GM23338 (cell line): ENCODE results near the gene MICAL3. TPM values are rescaled to one million over a fixed set of nuclear protein-coding genes. Genes with fewer than 3 reads are reported as not detected.

ENCODE experiments used
- ATAC-seq: fragments of 200-7000 bp; cut with Tn5 transposase; 3 replicates; pipeline ENCODE4 v1.9.1; 2020
- DNase-seq: peaks from one replicate; pipeline ENCODE4 v3.0.0-alpha.2; 2015; ENCODE audit warnings: low spot score
- H2AFZ ChIP-seq: fragments of 200-600 bp; sonication (generic); 2 replicates; pipeline ENCODE4 v1.8.0; 2016; ENCODE audit warnings: antibody characterized with exemption, mild to moderate bottlenecking, moderate library complexity
- H3F3A ChIP-seq: fragments of 200-600 bp; sonication (generic); replicated peaks from 2 replicates; pipeline ENCODE4 v1.8.0; 2017; ENCODE audit warnings: antibody characterized with exemption, mixed run types, low read depth
- H3K27ac ChIP-seq: fragments of 200-600 bp; sonication (generic); 2 replicates; pipeline ENCODE4 v1.6.1; 2016; ENCODE audit warnings: low read depth
- H3K27me3 ChIP-seq: fragments of 200-600 bp; sonication (generic); 2 replicates; pipeline ENCODE4 v1.8.0; 2016; ENCODE audit warnings: mild to moderate bottlenecking, mixed run types, moderate library complexity; ENCODE audit not compliant: insufficient read depth
- H3K36me3 ChIP-seq: fragments of 200-600 bp; sonication (generic); 2 replicates; pipeline ENCODE4 v1.8.0; 2016; ENCODE audit warnings: mild to moderate bottlenecking; ENCODE audit not compliant: insufficient read depth
- H3K4me1 ChIP-seq: fragments of 200-600 bp; sonication (generic); 2 replicates; pipeline ENCODE4 v1.8.0; 2016; ENCODE audit warnings: mild to moderate bottlenecking, moderate library complexity; ENCODE audit not compliant: insufficient read depth
- H3K4me2 ChIP-seq: fragments of 200-600 bp; sonication (generic); 2 replicates; pipeline ENCODE4 v1.7.1; 2017; ENCODE audit warnings: mixed run types
- H3K4me3 ChIP-seq: fragments of 200-600 bp; sonication (generic); 2 replicates; pipeline ENCODE4 v1.6.1; 2016; ENCODE audit warnings: mixed run types
- H3K79me2 ChIP-seq: fragments of 200-600 bp; sonication (generic); replicated peaks from 2 replicates; pipeline ENCODE4 v1.8.0; 2017; ENCODE audit warnings: mild to moderate bottlenecking; ENCODE audit not compliant: insufficient read depth
- H3K9me2 ChIP-seq: fragments of 200-600 bp; sonication (generic); 2 replicates; pipeline ENCODE4 v1.8.0; 2017; ENCODE audit not compliant: insufficient read depth
- H4K20me1 ChIP-seq: fragments of 200-600 bp; sonication (generic); replicated peaks from 2 replicates; pipeline ENCODE4 v1.8.0; 2017; ENCODE audit warnings: mild to moderate bottlenecking; ENCODE audit not compliant: insufficient read depth
- H3K27ac Mint-ChIP-seq: 2 replicates; pipeline ENCODE4 v1.8.0; 2020; ENCODE audit warnings: inconsistent platforms, mild to moderate bottlenecking, moderate library complexity, mixed read lengths
- H3K27me3 Mint-ChIP-seq: 3 replicates; pipeline ENCODE4 v1.8.0; 2022; ENCODE audit warnings: low read depth, mild to moderate bottlenecking, moderate library complexity, mixed read lengths, inconsistent platforms; ENCODE audit not compliant: insufficient read depth, poor library complexity
- H3K36me3 Mint-ChIP-seq: 3 replicates; pipeline ENCODE4 v1.8.0; 2021; ENCODE audit warnings: low read depth, mild to moderate bottlenecking, inconsistent platforms, moderate library complexity, mixed read lengths
- H3K4me1 Mint-ChIP-seq: 3 replicates; pipeline ENCODE4 v1.8.0; 2020; ENCODE audit warnings: mild to moderate bottlenecking, inconsistent platforms, mixed read lengths
- H3K4me3 Mint-ChIP-seq: 3 replicates; pipeline ENCODE4 v1.8.0; 2021; ENCODE audit warnings: moderate library complexity, mild to moderate bottlenecking, inconsistent platforms, mixed read lengths
- H3K9me3 Mint-ChIP-seq: 3 replicates; pipeline ENCODE4 v1.8.0; 2020; ENCODE audit warnings: moderate library complexity, mild to moderate bottlenecking, inconsistent platforms, mixed read lengths
- CREB1 ChIP-seq: fragments of 250-450 bp; sonication (Bioruptor Pico); IDR thresholded peaks from 2 replicates; pipeline ENCODE4 v1.5.0; 2020; ENCODE audit warnings: low read depth, mild to moderate bottlenecking, moderate library complexity
- EZH2 ChIP-seq: fragments of 200-600 bp; sonication (generic); IDR thresholded peaks from one replicate; pipeline ENCODE4 v1.8.0; 2017; ENCODE audit warnings: antibody characterized with exemption, mild to moderate bottlenecking, low read depth; ENCODE audit not compliant: unreplicated experiment
- JUNB ChIP-seq: IDR thresholded peaks from one replicate; pipeline ENCODE4 v1.6.1; 2016; ENCODE audit warnings: antibody characterized with exemption; ENCODE audit not compliant: unreplicated experiment
- NANOG ChIP-seq: IDR thresholded peaks from 2 replicates; pipeline ENCODE4 v1.6.1; 2016; ENCODE audit warnings: antibody characterized with exemption, borderline replicate concordance
- STAT1 ChIP-seq: IDR thresholded peaks from one replicate; pipeline ENCODE4 v1.6.1; 2016; ENCODE audit warnings: antibody characterized with exemption; ENCODE audit not compliant: unreplicated experiment
- ZNF114 ChIP-seq: fragments of 250-450 bp; sonication (Bioruptor Pico); IDR thresholded peaks from 2 replicates; pipeline ENCODE4 v1.5.0; 2020; ENCODE audit warnings: mild to moderate bottlenecking, moderate library complexity
- ZNF331 ChIP-seq: fragments of 250-450 bp; sonication (Bioruptor Pico); IDR thresholded peaks from 2 replicates; pipeline ENCODE4 v1.5.0; 2020; ENCODE audit warnings: low read depth, mild to moderate bottlenecking, moderate library complexity
- polyA plus RNA-seq: library from polyadenylated mRNA; unstranded; fragments of >200 nt; fragmentation: Nextera tagmentation; extraction: Ambion mirVana; gene quantifications from 2 replicates; pipeline ENCODE4 v1.2.1, GENCODE V29; 2016
- total RNA-seq: library from RNA; depleted of rRNA; stranded (reverse); fragments of >200 nt; shearing (Covaris generic); gene quantifications from 2 replicates; pipeline ENCODE4 v1.2.3, GENCODE V29; 2014
- TF ChIP-seq, protein P1 (sequence below): IDR thresholded peaks from one replicate; pipeline ENCODE4 v1.6.1; 2018; ENCODE audit warnings: antibody characterized with exemption; ENCODE audit not compliant: unreplicated experiment
- TF ChIP-seq, protein P2 (sequence below), 2 experiments: fragments of 200-600 bp in 1 of 2; sonication (generic) in 1 of 2; conservative IDR thresholded peaks; 2 replicates each; pipeline versions ENCODE4 v1.5.1 to v1.6.1; 2016 to 2017; ENCODE audit warnings: antibody characterized with exemption in 2 of 2, low read depth in 2 of 2, mild to moderate bottlenecking in 2 of 2, moderate library complexity in 1 of 2
- TF ChIP-seq, protein P3 (sequence below): fragments of 250-450 bp; sonication (Bioruptor Pico); IDR thresholded peaks from 2 replicates; pipeline ENCODE4 v1.5.0; 2020; ENCODE audit warnings: mild to moderate bottlenecking, moderate library complexity
- TF ChIP-seq, protein P4 (sequence below): IDR thresholded peaks from 2 replicates; pipeline ENCODE4 v1.6.1; 2016; ENCODE audit warnings: antibody characterized with exemption

The MICAL3 gene
- total and polyA plus RNA-seq, 2 experiments from 2014 or later, result 10.1 to 33.9 TPM

GRCh38 chr22:18069041-18069440 is 44.7 kb upstream of the MICAL3 start:
- Histone ChIP-seq H3K4me2 (no peak overlapping the region), H4K20me1 (no peaks in the 10 kb centered on the region), H3K4me3 (no peak overlapping the region), H3K9me2 (no peaks in the 10 kb centered on the region), H2AFZ (no peak overlapping the region), H3K27ac (no peak overlapping the region), H3F3A (no peaks in the 10 kb centered on the region), H3K79me2 (no peaks in the 10 kb centered on the region), H3K36me3 (no peaks in the 10 kb centered on the region), H3K4me1 (no peaks in the 10 kb centered on the region), H3K27me3 (no peaks in the 10 kb centered on the region)
- Mint-ChIP-seq H3K27ac (no peak overlapping the region), H3K4me3 (no peak overlapping the region), H3K9me3 (no peaks in the 10 kb centered on the region), H3K36me3 (no peaks in the 10 kb centered on the region), H3K4me1 (peaks cover 5% of the 10 kb centered on the region; the same call in 2 of the 3 replicates), H3K27me3 (peaks cover 6% of the 10 kb centered on the region)
- DNase-seq (no peak), ATAC-seq (no peak)
- TF ChIP-seq STAT1 (no peak), CREB1 (CRISPR knock-in tag) (no peak), NANOG (no peak), ZNF114 (CRISPR knock-in tag) (no peak), JUNB (no peak), EZH2 (no peak), ZNF331 (CRISPR knock-in tag) (no peak)
- TF ChIP-seq, protein P1, sequence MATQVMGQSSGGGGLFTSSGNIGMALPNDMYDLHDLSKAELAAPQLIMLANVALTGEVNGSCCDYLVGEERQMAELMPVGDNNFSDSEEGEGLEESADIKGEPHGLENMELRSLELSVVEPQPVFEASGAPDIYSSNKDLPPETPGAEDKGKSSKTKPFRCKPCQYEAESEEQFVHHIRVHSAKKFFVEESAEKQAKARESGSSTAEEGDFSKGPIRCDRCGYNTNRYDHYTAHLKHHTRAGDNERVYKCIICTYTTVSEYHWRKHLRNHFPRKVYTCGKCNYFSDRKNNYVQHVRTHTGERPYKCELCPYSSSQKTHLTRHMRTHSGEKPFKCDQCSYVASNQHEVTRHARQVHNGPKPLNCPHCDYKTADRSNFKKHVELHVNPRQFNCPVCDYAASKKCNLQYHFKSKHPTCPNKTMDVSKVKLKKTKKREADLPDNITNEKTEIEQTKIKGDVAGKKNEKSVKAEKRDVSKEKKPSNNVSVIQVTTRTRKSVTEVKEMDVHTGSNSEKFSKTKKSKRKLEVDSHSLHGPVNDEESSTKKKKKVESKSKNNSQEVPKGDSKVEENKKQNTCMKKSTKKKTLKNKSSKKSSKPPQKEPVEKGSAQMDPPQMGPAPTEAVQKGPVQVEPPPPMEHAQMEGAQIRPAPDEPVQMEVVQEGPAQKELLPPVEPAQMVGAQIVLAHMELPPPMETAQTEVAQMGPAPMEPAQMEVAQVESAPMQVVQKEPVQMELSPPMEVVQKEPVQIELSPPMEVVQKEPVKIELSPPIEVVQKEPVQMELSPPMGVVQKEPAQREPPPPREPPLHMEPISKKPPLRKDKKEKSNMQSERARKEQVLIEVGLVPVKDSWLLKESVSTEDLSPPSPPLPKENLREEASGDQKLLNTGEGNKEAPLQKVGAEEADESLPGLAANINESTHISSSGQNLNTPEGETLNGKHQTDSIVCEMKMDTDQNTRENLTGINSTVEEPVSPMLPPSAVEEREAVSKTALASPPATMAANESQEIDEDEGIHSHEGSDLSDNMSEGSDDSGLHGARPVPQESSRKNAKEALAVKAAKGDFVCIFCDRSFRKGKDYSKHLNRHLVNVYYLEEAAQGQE, result no peak
- TF ChIP-seq, protein P2, sequence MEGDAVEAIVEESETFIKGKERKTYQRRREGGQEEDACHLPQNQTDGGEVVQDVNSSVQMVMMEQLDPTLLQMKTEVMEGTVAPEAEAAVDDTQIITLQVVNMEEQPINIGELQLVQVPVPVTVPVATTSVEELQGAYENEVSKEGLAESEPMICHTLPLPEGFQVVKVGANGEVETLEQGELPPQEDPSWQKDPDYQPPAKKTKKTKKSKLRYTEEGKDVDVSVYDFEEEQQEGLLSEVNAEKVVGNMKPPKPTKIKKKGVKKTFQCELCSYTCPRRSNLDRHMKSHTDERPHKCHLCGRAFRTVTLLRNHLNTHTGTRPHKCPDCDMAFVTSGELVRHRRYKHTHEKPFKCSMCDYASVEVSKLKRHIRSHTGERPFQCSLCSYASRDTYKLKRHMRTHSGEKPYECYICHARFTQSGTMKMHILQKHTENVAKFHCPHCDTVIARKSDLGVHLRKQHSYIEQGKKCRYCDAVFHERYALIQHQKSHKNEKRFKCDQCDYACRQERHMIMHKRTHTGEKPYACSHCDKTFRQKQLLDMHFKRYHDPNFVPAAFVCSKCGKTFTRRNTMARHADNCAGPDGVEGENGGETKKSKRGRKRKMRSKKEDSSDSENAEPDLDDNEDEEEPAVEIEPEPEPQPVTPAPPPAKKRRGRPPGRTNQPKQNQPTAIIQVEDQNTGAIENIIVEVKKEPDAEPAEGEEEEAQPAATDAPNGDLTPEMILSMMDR (conservative IDR thresholded peaks at IDR 0.05; ENCODE audit: low read depth in 2 of 2), result no peak
- TF ChIP-seq, protein P3, sequence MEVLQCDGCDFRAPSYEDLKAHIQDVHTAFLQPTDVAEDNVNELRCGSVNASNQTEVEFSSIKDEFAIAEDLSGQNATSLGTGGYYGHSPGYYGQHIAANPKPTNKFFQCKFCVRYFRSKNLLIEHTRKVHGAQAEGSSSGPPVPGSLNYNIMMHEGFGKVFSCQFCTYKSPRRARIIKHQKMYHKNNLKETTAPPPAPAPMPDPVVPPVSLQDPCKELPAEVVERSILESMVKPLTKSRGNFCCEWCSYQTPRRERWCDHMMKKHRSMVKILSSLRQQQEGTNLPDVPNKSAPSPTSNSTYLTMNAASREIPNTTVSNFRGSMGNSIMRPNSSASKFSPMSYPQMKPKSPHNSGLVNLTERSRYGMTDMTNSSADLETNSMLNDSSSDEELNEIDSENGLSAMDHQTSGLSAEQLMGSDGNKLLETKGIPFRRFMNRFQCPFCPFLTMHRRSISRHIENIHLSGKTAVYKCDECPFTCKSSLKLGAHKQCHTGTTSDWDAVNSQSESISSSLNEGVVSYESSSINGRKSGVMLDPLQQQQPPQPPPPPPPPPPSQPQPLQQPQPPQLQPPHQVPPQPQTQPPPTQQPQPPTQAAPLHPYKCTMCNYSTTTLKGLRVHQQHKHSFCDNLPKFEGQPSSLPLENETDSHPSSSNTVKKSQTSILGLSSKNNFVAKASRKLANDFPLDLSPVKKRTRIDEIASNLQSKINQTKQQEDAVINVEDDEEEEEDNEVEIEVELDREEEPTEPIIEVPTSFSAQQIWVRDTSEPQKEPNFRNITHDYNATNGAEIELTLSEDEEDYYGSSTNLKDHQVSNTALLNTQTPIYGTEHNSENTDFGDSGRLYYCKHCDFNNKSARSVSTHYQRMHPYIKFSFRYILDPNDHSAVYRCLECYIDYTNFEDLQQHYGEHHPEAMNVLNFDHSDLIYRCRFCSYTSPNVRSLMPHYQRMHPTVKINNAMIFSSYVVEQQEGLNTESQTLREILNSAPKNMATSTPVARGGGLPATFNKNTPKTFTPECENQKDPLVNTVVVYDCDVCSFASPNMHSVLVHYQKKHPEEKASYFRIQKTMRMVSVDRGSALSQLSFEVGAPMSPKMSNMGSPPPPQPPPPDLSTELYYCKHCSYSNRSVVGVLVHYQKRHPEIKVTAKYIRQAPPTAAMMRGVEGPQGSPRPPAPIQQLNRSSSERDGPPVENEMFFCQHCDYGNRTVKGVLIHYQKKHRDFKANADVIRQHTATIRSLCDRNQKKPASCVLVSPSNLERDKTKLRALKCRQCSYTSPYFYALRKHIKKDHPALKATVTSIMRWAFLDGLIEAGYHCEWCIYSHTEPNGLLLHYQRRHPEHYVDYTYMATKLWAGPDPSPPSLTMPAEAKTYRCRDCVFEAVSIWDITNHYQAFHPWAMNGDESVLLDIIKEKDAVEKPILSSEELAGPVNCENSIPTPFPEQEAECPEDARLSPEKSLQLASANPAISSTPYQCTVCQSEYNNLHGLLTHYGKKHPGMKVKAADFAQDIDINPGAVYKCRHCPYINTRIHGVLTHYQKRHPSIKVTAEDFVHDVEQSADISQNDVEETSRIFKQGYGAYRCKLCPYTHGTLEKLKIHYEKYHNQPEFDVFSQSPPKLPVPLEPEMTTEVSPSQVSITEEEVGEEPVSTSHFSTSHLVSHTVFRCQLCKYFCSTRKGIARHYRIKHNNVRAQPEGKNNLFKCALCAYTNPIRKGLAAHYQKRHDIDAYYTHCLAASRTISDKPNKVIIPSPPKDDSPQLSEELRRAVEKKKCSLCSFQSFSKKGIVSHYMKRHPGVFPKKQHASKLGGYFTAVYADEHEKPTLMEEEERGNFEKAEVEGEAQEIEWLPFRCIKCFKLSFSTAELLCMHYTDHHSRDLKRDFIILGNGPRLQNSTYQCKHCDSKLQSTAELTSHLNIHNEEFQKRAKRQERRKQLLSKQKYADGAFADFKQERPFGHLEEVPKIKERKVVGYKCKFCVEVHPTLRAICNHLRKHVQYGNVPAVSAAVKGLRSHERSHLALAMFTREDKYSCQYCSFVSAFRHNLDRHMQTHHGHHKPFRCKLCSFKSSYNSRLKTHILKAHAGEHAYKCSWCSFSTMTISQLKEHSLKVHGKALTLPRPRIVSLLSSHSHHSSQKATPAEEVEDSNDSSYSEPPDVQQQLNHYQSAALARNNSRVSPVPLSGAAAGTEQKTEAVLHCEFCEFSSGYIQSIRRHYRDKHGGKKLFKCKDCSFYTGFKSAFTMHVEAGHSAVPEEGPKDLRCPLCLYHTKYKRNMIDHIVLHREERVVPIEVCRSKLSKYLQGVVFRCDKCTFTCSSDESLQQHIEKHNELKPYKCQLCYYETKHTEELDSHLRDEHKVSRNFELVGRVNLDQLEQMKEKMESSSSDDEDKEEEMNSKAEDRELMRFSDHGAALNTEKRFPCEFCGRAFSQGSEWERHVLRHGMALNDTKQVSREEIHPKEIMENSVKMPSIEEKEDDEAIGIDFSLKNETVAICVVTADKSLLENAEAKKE, result no peak
- TF ChIP-seq, protein P4, sequence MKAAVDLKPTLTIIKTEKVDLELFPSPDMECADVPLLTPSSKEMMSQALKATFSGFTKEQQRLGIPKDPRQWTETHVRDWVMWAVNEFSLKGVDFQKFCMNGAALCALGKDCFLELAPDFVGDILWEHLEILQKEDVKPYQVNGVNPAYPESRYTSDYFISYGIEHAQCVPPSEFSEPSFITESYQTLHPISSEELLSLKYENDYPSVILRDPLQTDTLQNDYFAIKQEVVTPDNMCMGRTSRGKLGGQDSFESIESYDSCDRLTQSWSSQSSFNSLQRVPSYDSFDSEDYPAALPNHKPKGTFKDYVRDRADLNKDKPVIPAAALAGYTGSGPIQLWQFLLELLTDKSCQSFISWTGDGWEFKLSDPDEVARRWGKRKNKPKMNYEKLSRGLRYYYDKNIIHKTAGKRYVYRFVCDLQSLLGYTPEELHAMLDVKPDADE, result no peak
